ENCODE results near the gene DUSP11.
A peak's percentile ranks its signal among the peaks of the same experiment; 100 is the strongest.

Gene DUSP11

DNA sequence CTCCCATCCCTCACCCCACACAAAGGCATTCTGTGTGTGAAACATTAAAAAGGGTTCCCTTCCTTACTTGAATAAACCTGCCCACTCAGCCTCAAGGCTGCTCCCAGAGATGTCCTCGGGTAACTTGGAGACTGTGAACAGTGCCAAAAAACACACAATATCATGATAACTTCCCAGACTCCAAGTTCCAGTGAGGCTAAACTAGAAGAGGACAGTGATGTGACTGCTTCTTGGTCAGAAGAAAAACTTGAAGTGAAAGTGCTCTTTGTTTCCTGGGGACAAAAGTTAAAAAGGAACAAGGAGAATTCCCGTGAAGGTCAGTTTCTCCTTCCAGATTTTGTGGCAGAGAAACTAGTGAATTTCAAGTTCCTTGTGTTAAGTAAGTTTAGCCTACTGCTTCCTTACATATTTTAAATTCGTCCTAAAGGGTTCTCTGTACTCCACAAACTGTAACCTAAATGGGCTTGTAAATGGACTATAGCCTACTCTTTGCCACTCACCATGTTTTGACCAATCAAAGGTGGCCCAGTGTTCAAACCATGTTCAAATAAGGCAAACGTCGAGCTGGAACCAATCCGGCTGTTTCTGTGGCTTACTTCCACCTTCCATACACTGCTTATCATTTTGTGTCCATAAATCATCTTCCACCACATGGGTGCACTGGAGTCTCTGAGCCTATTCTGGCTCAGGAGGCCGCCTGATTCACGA lies 63.2 kb downstream of the DUSP11 start:
- DNase-seq, result peak; percentile 46

DNA sequence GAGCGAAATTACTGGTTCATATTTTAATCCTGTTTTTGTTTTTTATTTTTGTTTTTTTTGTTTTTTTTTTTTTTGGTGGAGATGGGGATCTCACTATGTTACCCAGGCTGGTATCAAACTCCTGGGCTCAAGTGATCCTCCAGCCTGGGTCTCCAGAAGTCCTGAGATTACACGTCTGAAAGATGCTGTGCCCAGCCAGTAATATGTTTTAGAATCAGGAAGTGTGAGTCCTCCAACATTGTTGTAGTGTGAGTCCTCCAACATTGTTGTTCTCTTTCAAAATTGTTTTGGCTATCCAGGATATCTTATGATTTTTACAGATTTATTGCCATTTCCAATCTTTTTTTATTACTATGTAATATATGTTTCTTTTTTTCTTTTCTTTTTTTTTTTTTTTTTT lies 65.8 kb downstream of the DUSP11 start:
- no peak for DNase-seq

Measured in MV-4-11 (cell line).